DOHH2 (cell line): ENCODE data around the gene HOXD9.

ENCODE experiments used
- H3F3A ChIP-seq: fragments of 200-600 bp; sonication (generic), shearing (Covaris generic); 2 replicates; pipeline ENCODE4 v1.6.0; 2016; ENCODE audit warnings: antibody characterized with exemption, mild to moderate bottlenecking; ENCODE audit not compliant: control insufficient read depth, insufficient read depth
- H3K27ac ChIP-seq: fragments of 200-600 bp; sonication (generic); 2 replicates; pipeline ENCODE4 v1.5.1; 2014; ENCODE audit warnings: low read depth, mild to moderate bottlenecking, low read length, moderate library complexity
- H3K27me3 ChIP-seq: fragments of 200-600 bp; sonication (generic); 2 replicates; pipeline ENCODE4 v1.6.1; 2014; ENCODE audit warnings: mild to moderate bottlenecking, low read length, mixed read lengths; ENCODE audit not compliant: control insufficient read depth
- H3K36me3 ChIP-seq: fragments of 200-600 bp; sonication (generic); 2 replicates; pipeline ENCODE4 v1.6.1; 2014; ENCODE audit warnings: mild to moderate bottlenecking, low read length, moderate library complexity, mixed read lengths; ENCODE audit not compliant: control insufficient read depth
- H3K4me1 ChIP-seq: fragments of 200-600 bp; sonication (generic); 2 replicates; pipeline ENCODE4 v1.6.1; 2014; ENCODE audit warnings: mild to moderate bottlenecking, low read length, mixed read lengths; ENCODE audit not compliant: control insufficient read depth
- H3K4me2 ChIP-seq: fragments of 200-600 bp; sonication (generic); 2 replicates; pipeline ENCODE4 v1.6.0; 2014; ENCODE audit warnings: mild to moderate bottlenecking, low read length, moderate library complexity
- H3K4me3 ChIP-seq: fragments of 200-600 bp; sonication (generic); 2 replicates; pipeline ENCODE4 v1.5.1; 2014; ENCODE audit warnings: mild to moderate bottlenecking, low read length, mixed read lengths
- H3K79me2 ChIP-seq: fragments of 200-600 bp; sonication (generic); 2 replicates; pipeline ENCODE4 v1.6.1; 2014; ENCODE audit warnings: mild to moderate bottlenecking, low read length, mixed read lengths; ENCODE audit not compliant: control insufficient read depth
- H3K9me2 ChIP-seq: fragments of 200-600 bp; sonication (generic); replicated peaks from 2 replicates; pipeline ENCODE4 v1.6.1; 2014; ENCODE audit warnings: mild to moderate bottlenecking, low read length, mixed read lengths; ENCODE audit not compliant: control insufficient read depth
- H3K9me3 ChIP-seq: fragments of 200-600 bp; sonication (generic); 2 replicates; pipeline ENCODE4 v1.6.1; 2014; ENCODE audit warnings: antibody characterized with exemption, low read length, mixed read lengths; ENCODE audit not compliant: control insufficient read depth, insufficient read depth
- H4K20me1 ChIP-seq: fragments of 200-600 bp; sonication (generic); 2 replicates; pipeline ENCODE4 v1.6.0; 2014; ENCODE audit warnings: low read depth, mild to moderate bottlenecking, antibody characterized with exemption, low read length, moderate library complexity; ENCODE audit not compliant: control insufficient read depth, insufficient read depth
- CTCF ChIP-seq: fragments of 200-600 bp; sonication (generic); IDR thresholded peaks from one replicate; pipeline ENCODE4 v1.5.1; 2014; ENCODE audit warnings: antibody characterized with exemption, mild to moderate bottlenecking, low read depth, low read length; ENCODE audit not compliant: poor library complexity, severe bottlenecking
- EZH2phosphoT487 ChIP-seq: fragments of 200-600 bp; sonication (generic); IDR thresholded peaks from 2 replicates; pipeline ENCODE4 v1.6.1; 2017; ENCODE audit warnings: borderline replicate concordance, mild to moderate bottlenecking, antibody characterized with exemption, low read length, moderate library complexity, mixed read lengths

Gene HOXD9

GRCh38 chr2:176156301-176156806 is 33.8 kb downstream of the HOXD9 start:
- H3K36me3 ChIP-seq: no peaks in the 10 kb centered on the region
- H4K20me1 ChIP-seq: no peaks in the 10 kb centered on the region
- no peaks in the 10 kb centered on the region; the same call in 1 of the 2 replicates for H3K9me3 ChIP-seq
- H3K79me2 ChIP-seq: no peaks in the 10 kb centered on the region
- no peak overlapping the region for H3K4me3 ChIP-seq
- H3K27me3 ChIP-seq: no peaks in the 10 kb centered on the region
- no peaks in the 10 kb centered on the region for H3K4me1 ChIP-seq
- no peak overlapping the region for H3K27ac ChIP-seq
- no peaks in the 10 kb centered on the region for H3K9me2 ChIP-seq
- H3K4me2 ChIP-seq: no peak overlapping the region
- TF ChIP-seq CTCF (no peak), EZH2phosphoT487 (no peak)
- H3F3A ChIP-seq: no peaks in the 10 kb centered on the region

- Histone ChIP-seq H3K9me2 (no peaks in the 10 kb centered on the region), H3K79me2 (no peaks in the 10 kb centered on the region), H3K4me1 (no peaks in the 10 kb centered on the region), H3K27me3 (no peaks in the 10 kb centered on the region), H4K20me1 (no peaks in the 10 kb centered on the region), H3K9me3 (no peaks in the 10 kb centered on the region; the same call in 1 of the 2 replicates), H3K36me3 (no peaks in the 10 kb centered on the region), H3K4me3 (no peak within 1 kb of the TSS), H3K27ac (no peak within 1 kb of the TSS), H3K4me2 (no peak within 1 kb of the TSS), H3F3A (no peaks in the 10 kb centered on the region)
- no peak for TF ChIP-seq EZH2phosphoT487
- no peak for TF ChIP-seq CTCF
These were observed 34.4 kb downstream of the HOXD9 start, which contains the start of gene HOXD3 for GRCh38 chr2:176156807-176157498. Gene HOXD3, plus strand, starts transcription at chr2:176157307. Its CDS starts 11,808 bp downstream, at chr2:176169115.

- Histone ChIP-seq H3K4me3 (no peak overlapping the region), H3K36me3 (no peaks in the 10 kb centered on the region), H3K4me2 (no peak overlapping the region), H3K9me2 (no peaks in the 10 kb centered on the region), H3K27me3 (no peaks in the 10 kb centered on the region), H3K27ac (no peak overlapping the region), H4K20me1 (no peaks in the 10 kb centered on the region), H3K4me1 (no peaks in the 10 kb centered on the region), H3K79me2 (no peaks in the 10 kb centered on the region), H3F3A (no peaks in the 10 kb centered on the region), H3K9me3 (no peaks in the 10 kb centered on the region; the same call in 1 of the 2 replicates)
- no peak for TF ChIP-seq EZH2phosphoT487
- no peak for TF ChIP-seq CTCF
These were observed 35.1 kb downstream of the HOXD9 start for GRCh38 chr2:176157499-176158185.
